GM12891 (cell line): ENCODE results near the gene MAP1B.

Experiments used
- POLR2A ChIP-seq: IDR thresholded peaks from 2 replicates; pipeline ENCODE4 v1.6.1; 2011; ENCODE audit warnings: low read depth, low read length, control low read depth
- POLR2AphosphoS5 ChIP-seq: IDR thresholded peaks from 2 replicates; pipeline ENCODE4 v1.6.1; 2011; ENCODE audit warnings: low read depth, low read length, control low read depth
- TAF1 ChIP-seq: IDR thresholded peaks from 2 replicates; pipeline ENCODE4 v1.6.1; 2011; ENCODE audit warnings: low read depth, low read length, control low read depth

DNA sequence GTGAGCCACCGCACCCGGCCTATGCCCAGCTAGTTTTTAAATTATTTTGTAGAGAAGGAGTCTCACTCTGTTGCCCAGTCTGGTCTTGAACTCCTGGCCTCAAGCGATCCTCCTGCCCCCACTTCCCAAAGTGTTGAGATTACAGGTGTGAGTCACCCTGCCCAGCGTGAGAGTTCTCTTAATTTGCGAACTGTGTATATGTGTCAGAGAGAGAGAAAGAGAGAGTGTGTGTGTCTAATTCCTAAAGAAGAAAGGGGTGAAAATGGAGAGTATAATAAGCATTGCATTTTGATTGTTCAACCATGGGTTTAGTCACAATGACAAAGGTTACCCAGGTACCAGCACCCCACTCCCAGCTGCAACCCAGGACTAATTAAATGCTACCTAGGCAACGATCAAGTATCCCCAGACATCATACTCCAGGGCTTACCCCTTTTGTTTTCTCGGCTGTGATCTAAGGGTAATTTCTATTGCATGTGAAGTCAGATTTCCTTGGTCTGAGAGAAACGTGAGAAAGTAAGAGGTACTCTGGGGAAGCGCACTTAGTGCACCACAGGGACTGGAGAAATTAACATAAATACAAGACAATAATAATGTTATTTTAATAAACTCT lies 16.6 kb downstream of the MAP1B start:
- TF ChIP-seq POLR2AphosphoS5 (no peak), POLR2A (no peak), TAF1 (no peak)
